Measurements from ENCODE around the gene CIAPIN1.

DNA sequence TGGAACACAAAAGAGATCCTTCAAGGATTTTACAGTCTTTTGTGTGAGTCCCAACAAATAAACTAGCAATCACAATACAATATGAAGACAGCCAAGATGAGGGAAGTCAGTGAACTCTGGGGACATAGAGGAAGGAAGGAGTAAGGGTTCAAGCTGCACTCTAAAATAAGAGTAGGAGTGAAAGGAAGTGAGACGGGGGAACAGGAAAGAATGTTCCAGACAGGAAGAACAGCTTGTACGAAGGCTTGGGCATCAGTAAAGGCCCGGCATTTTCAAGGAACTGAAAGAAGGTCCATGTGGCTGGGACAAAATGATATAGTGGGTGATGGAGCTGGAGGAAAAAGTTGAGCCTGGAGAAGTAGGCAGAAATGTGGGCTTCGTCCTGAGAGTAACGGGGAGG lies 38.1 kb downstream of the CIAPIN1 start:
- no peak for TF ChIP-seq CTCF (conservative IDR thresholded peaks at IDR 0.05 in 1 of 2, IDR thresholded peaks at IDR 0.05 in 1 of 2; ENCODE audit: extremely low read depth in 1 of 2, insufficient read depth in 1 of 2, low read depth in 1 of 2, low read length in 2 of 2)
- TF ChIP-seq EZH2 (IDR thresholded peaks at IDR 0.05; ENCODE audit: borderline replicate concordance, low read length): no peak

Data from mammary epithelial cell (primary cell).